Right lung (tissue), 5 donors: ENCODE data around the gene DNAJC15. TPM values are rescaled to one million over a fixed set of nuclear protein-coding genes. Genes with fewer than 3 reads are reported as not detected.

ENCODE experiments used
- DNase-seq, 2 donors: peaks; one replicate each; pipeline ENCODE4 v3.0.0-alpha.2; 2013
- polyA plus RNA-seq, 5 donors: library from polyadenylated mRNA; unstranded; fragments of 120-200 nt; gene quantifications; one replicate each; pipeline versions ENCODE4 v1.2.1 to v1.2.3, GENCODE V29; 2013; ENCODE audit warnings: inconsistent platforms in 1 of 5, low replicate concordance in 1 of 5; ENCODE audit not compliant: insufficient read length in 5 of 5, insufficient read depth in 1 of 5

DNAJC15 gene
- polyA plus RNA-seq, 5 donors: 14.1 to 29.9 (median 23.1) TPM

- DNase-seq: no peak
Measured at GRCh38 chr13:43122791-43123190, 99.4 kb downstream of the DNAJC15 start.

- DNase-seq: no peak
Measured at GRCh38 chr13:43123856-43124255, 100.5 kb downstream of the DNAJC15 start.

- no peak for DNase-seq
Measured at GRCh38 chr13:43124490-43124889, 101.1 kb downstream of the DNAJC15 start.

GRCh38 chr13:43126420-43126819, 103.0 kb downstream of the DNAJC15 start:
- DNase-seq: no peak

- no peak for DNase-seq
Measured at GRCh38 chr13:43127103-43127798, 103.9 kb downstream of the DNAJC15 start.

GRCh38 chr13:43127827-43128226, 104.4 kb downstream of the DNAJC15 start:
- DNase-seq: no peak

GRCh38 chr13:43128504-43128961, 105.1 kb downstream of the DNAJC15 start:
- peak; percentile 17 to 36 for DNase-seq

GRCh38 chr13:43129066-43129465, 105.7 kb downstream of the DNAJC15 start:
- DNase-seq: no peak

- DNase-seq: no peak
Measured at GRCh38 chr13:43129511-43130110, 106.2 kb downstream of the DNAJC15 start.

GRCh38 chr13:43132257-43132656, 108.9 kb downstream of the DNAJC15 start:
- no peak for DNase-seq

- DNase-seq: no peak
Measured at GRCh38 chr13:43132911-43133310, 109.5 kb downstream of the DNAJC15 start.

GRCh38 chr13:43133792-43134191, 110.4 kb downstream of the DNAJC15 start:
- DNase-seq: no peak

GRCh38 chr13:43134868-43135267, 111.5 kb downstream of the DNAJC15 start:
- no peak for DNase-seq

- DNase-seq: no peak
Measured at GRCh38 chr13:43135516-43135915, 112.1 kb downstream of the DNAJC15 start.

- DNase-seq: no peak
Measured at GRCh38 chr13:43136920-43137575, 113.7 kb downstream of the DNAJC15 start.

- DNase-seq: no peak
Measured at GRCh38 chr13:43139211-43139610, 115.8 kb downstream of the DNAJC15 start.

GRCh38 chr13:43139921-43140320, 116.5 kb downstream of the DNAJC15 start:
- DNase-seq: no peak

- DNase-seq: no peak
Measured at GRCh38 chr13:43140985-43141384, 117.6 kb downstream of the DNAJC15 start.

GRCh38 chr13:43141685-43142084, 118.3 kb downstream of the DNAJC15 start:
- DNase-seq: no peak

GRCh38 chr13:43143591-43143990, 120.2 kb downstream of the DNAJC15 start:
- no peak for DNase-seq

GRCh38 chr13:43145534-43146196, 122.3 kb downstream of the DNAJC15 start:
- DNase-seq: no peak

- no peak for DNase-seq
Measured at GRCh38 chr13:43146400-43146799, 123.0 kb downstream of the DNAJC15 start.
